LNCaP clone FGC (cell line): ENCODE results near the gene IGSF21.

Experiments
- DNase-seq: peaks from one replicate; pipeline ENCODE4 v3.0.0-alpha.2; 2011; ENCODE audit warnings: low read depth
- H3K4me3 ChIP-seq: 2 replicates; pipeline ENCODE4 v1.5.1; 2011; ENCODE audit warnings: mild to moderate bottlenecking, low read depth, low read length, control low read depth
- CTCF ChIP-seq: IDR thresholded peaks from 2 replicates; pipeline ENCODE4 v1.5.1; 2012; ENCODE audit warnings: mild to moderate bottlenecking; ENCODE audit not compliant: control insufficient read depth, insufficient read depth; ENCODE audit errors: extremely low read depth

The IGSF21 gene

GRCh38 chr1:18191481-18192155, 84.0 kb downstream of the IGSF21 start:
- no peak for DNase-seq
- TF ChIP-seq CTCF = no peak
- no peak overlapping the region for H3K4me3 ChIP-seq

GRCh38 chr1:18192182-18192581, 84.6 kb downstream of the IGSF21 start:
- H3K4me3 ChIP-seq = no peak overlapping the region
- no peak for DNase-seq
- no peak for TF ChIP-seq CTCF

- no peak overlapping the region for H3K4me3 ChIP-seq
- no peak for DNase-seq
- no peak for TF ChIP-seq CTCF
Observed at GRCh38 chr1:18192974-18193373, 85.4 kb downstream of the IGSF21 start.

GRCh38 chr1:18197299-18197698, 89.7 kb downstream of the IGSF21 start:
- TF ChIP-seq CTCF = no peak
- no peak for DNase-seq
- H3K4me3 ChIP-seq = no peak overlapping the region

GRCh38 chr1:18198260-18198659, 90.7 kb downstream of the IGSF21 start:
- H3K4me3 ChIP-seq = no peak overlapping the region
- TF ChIP-seq CTCF = no peak
- DNase-seq = no peak

GRCh38 chr1:18199462-18199861, 91.9 kb downstream of the IGSF21 start:
- DNase-seq = no peak
- TF ChIP-seq CTCF = no peak

GRCh38 chr1:18200136-18200717, 92.6 kb downstream of the IGSF21 start:
- TF ChIP-seq CTCF = no peak
- no peak overlapping the region for H3K4me3 ChIP-seq
- DNase-seq = no peak

More at GRCh38 chr1:18199462-18199861, 91.9 kb downstream of the IGSF21 start:
- no peak overlapping the region for H3K4me3 ChIP-seq
